ENCODE measurements around the gene BOC.

BOC gene

DNA sequence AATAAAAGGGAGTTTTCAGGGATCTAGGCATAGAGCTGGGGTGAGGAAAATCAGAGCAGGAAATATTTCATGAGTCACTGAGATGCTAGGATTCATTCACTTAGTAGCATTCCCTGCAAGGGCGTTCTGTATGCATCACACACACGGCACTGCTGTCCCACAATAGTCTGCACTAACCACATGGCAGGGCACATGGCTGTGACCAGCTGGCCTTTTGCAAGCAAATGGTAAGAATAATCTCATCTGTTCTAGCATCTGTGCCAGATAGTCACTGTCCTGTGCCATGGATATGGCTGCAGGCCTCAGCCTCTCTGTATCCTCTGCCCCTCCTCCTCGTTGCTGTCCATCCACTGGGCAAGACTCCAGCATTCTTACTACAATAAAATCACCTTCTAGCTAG is 37.8 kb downstream of the BOC start:
- Histone ChIP-seq H3K27ac (ENCODE audit: low read depth, low read length, severe bottlenecking) (no peak overlapping the region), H3K36me3 (ENCODE audit: control insufficient read depth, insufficient read depth, low read length) (peaks cover 29% of the 10 kb centered on the region), H3K4me3 (ENCODE audit: extremely low read depth, insufficient read depth, low read length, poor library complexity, severe bottlenecking) (no peak overlapping the region), H3K4me1 (ENCODE audit: control insufficient read depth, insufficient read depth, low read length, poor library complexity, severe bottlenecking) (peaks cover 7% of the 10 kb centered on the region), H3K9me3 (ENCODE audit: control insufficient read depth, low read length) (no peaks in the 10 kb centered on the region)
- 100% methylated on average over 2 of the region's 3 CpGs for WGBS, 2 experiments (ENCODE audit: insufficient coverage in 2 of 2)

DNA sequence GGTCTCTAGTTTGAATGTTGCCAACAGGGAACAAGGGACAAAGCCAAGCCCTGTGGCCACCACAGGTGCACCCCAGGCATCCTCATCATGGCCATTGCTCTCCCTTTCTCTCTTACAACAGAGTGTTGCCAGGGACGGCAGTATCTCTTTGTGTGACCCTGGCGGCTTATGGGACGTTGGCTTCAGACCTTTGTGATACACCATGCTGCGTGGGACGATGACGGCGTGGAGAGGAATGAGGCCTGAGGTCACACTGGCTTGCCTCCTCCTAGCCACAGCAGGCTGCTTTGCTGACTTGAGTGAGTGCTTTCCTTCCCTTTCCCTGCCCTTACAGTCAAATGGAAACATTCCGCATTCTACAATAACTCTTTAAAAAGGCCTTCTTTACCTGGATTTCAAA is 38.2 kb downstream of the BOC start:
- H3K27ac ChIP-seq (ENCODE audit: low read depth, low read length, severe bottlenecking): no peak overlapping the region
- H3K36me3 ChIP-seq (ENCODE audit: control insufficient read depth, insufficient read depth, low read length): peaks cover 32% of the 10 kb centered on the region
- H3K4me1 ChIP-seq (ENCODE audit: control insufficient read depth, insufficient read depth, low read length, poor library complexity, severe bottlenecking): peaks cover 7% of the 10 kb centered on the region
- H3K9me3 ChIP-seq (ENCODE audit: control insufficient read depth, low read length): no peaks in the 10 kb centered on the region
- 93 to 94% methylated on average over 5 to 7 of the region's 8 CpGs for WGBS, 2 experiments (ENCODE audit: insufficient coverage in 2 of 2)
- no peak overlapping the region for H3K4me3 ChIP-seq (ENCODE audit: extremely low read depth, insufficient read depth, low read length, poor library complexity, severe bottlenecking)

DNA sequence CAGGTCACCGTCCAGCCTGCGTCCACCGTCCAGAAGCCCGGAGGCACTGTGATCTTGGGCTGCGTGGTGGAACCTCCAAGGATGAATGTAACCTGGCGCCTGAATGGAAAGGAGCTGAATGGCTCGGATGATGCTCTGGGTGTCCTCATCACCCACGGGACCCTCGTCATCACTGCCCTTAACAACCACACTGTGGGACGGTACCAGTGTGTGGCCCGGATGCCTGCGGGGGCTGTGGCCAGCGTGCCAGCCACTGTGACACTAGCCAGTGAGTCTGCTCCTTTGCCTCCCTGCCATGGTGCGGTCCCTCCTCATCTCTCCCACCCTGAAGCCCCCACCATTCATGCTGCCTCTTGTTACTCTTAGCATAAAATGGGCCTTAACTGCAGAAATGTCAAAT is 39.2 kb downstream of the BOC start:
- H3K9me3 ChIP-seq (ENCODE audit: control insufficient read depth, low read length): no peaks in the 10 kb centered on the region
- peaks cover 7% of the 10 kb centered on the region for H3K4me1 ChIP-seq (ENCODE audit: control insufficient read depth, insufficient read depth, low read length, poor library complexity, severe bottlenecking)
- H3K27ac ChIP-seq (ENCODE audit: low read depth, low read length, severe bottlenecking): no peak overlapping the region
- 91 to 99% methylated on average over 14 of the region's 14 CpGs for WGBS, 2 experiments (ENCODE audit: insufficient coverage in 2 of 2)
- H3K4me3 ChIP-seq (ENCODE audit: extremely low read depth, insufficient read depth, low read length, poor library complexity, severe bottlenecking): no peak overlapping the region
- H3K36me3 ChIP-seq (ENCODE audit: control insufficient read depth, insufficient read depth, low read length): peaks cover 31% of the 10 kb centered on the region

- peaks cover 39% of the 10 kb centered on the region for H3K36me3 ChIP-seq (ENCODE audit: control insufficient read depth, insufficient read depth, low read length)
- 100% methylated on average over 2 of the region's 4 CpGs; no CpG with 5 or more reads in 1 of the 2 experiments for WGBS, 2 experiments (ENCODE audit: insufficient coverage in 2 of 2)
- no peak overlapping the region for H3K4me3 ChIP-seq (ENCODE audit: extremely low read depth, insufficient read depth, low read length, poor library complexity, severe bottlenecking)
- peaks cover 7% of the 10 kb centered on the region for H3K4me1 ChIP-seq (ENCODE audit: control insufficient read depth, insufficient read depth, low read length, poor library complexity, severe bottlenecking)
- H3K9me3 ChIP-seq (ENCODE audit: control insufficient read depth, low read length): no peaks in the 10 kb centered on the region
- H3K27ac ChIP-seq (ENCODE audit: low read depth, low read length, severe bottlenecking): no peak overlapping the region
Measured at GRCh38 chr3:113251817-113252216, 40.5 kb downstream of the BOC start.

- 89 to 100% methylated on average over 1 to 2 of the region's 4 CpGs for WGBS, 2 experiments (ENCODE audit: insufficient coverage in 2 of 2)
- Histone ChIP-seq H3K4me1 (ENCODE audit: control insufficient read depth, insufficient read depth, low read length, poor library complexity, severe bottlenecking) (peaks cover 7% of the 10 kb centered on the region), H3K36me3 (ENCODE audit: control insufficient read depth, insufficient read depth, low read length) (peaks cover 42% of the 10 kb centered on the region), H3K4me3 (ENCODE audit: extremely low read depth, insufficient read depth, low read length, poor library complexity, severe bottlenecking) (no peak overlapping the region), H3K27ac (ENCODE audit: low read depth, low read length, severe bottlenecking) (no peak overlapping the region), H3K9me3 (ENCODE audit: control insufficient read depth, low read length) (no peaks in the 10 kb centered on the region)
Measured at GRCh38 chr3:113252553-113252952, 41.2 kb downstream of the BOC start.

DNA sequence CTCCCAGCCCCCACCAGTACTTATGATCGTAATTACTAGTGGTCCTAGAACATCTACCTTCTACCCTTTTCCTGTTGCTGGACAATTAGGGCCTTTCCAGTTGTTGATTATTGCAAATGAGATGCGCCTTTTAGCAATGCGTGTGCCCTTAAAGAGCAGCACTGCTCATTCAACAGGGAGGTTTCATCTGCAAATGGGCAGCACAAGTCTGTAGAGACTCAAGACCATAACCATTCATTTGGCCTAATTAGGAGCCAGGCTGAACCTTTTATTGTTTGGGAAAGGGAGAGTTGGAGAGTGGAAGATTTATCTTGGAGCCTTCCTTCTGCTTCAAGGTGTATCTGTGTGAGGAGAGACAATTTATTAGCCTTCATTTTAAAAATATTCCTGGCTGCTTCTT is 42.3 kb downstream of the BOC start:
- Histone ChIP-seq H3K4me3 (ENCODE audit: extremely low read depth, insufficient read depth, low read length, poor library complexity, severe bottlenecking) (no peak overlapping the region), H3K36me3 (ENCODE audit: control insufficient read depth, insufficient read depth, low read length) (peaks cover 42% of the 10 kb centered on the region), H3K27ac (ENCODE audit: low read depth, low read length, severe bottlenecking) (no peak overlapping the region), H3K4me1 (ENCODE audit: control insufficient read depth, insufficient read depth, low read length, poor library complexity, severe bottlenecking) (peaks cover 2% of the 10 kb centered on the region), H3K9me3 (ENCODE audit: control insufficient read depth, low read length) (no peaks in the 10 kb centered on the region)
- 100% methylated on average over 1 to 3 of the region's 3 CpGs for WGBS, 2 experiments (ENCODE audit: insufficient coverage in 2 of 2)

DNA sequence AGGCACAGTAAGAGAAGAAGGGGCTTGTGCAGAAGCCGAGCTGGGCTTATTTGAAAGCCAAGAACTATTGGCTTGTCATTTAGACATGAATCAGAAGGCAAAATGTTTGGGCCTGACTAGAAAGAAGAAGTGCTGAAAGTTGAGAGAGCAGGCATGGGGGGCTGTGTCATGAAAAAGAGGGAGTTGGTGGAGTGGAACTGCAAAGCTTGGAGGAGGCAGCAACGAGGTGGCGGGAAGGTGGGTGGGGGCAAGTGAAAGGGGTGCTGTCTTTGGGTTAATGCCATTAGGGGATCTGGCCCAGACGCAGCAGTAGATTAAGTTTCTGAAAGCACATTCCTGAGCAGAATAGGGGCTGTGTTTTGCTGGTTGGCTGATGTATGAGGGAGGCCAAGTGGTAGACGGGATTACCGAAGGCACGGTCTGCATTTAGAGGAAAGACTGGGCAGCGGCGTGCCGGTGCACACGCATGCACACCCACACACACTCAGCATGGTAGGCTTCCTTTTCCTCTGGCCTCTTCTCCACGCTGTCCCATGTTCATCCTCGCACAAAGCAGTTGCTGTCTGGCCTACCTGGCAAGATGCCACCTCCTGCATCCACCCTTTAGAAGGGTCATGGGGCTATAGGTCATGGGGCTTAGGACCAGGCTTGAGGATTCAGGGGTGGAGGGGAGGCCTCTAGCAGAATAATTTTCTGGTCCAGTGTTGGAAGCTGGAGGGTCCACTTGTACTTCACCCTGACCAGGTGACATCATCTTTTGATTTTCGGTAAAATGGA is 43.0 kb downstream of the BOC start:
- Histone ChIP-seq H3K9me3 (ENCODE audit: control insufficient read depth, low read length) (no peaks in the 10 kb centered on the region), H3K36me3 (ENCODE audit: control insufficient read depth, insufficient read depth, low read length) (peaks cover 42% of the 10 kb centered on the region), H3K27ac (ENCODE audit: low read depth, low read length, severe bottlenecking) (peak overlapping the region; percentile 12), H3K4me3 (ENCODE audit: extremely low read depth, insufficient read depth, low read length, poor library complexity, severe bottlenecking) (no peak overlapping the region), H3K4me1 (ENCODE audit: control insufficient read depth, insufficient read depth, low read length, poor library complexity, severe bottlenecking) (no peaks in the 10 kb centered on the region)
- 87 to 93% methylated on average over 9 to 13 of the region's 14 CpGs for WGBS, 2 experiments (ENCODE audit: insufficient coverage in 2 of 2)

DNA sequence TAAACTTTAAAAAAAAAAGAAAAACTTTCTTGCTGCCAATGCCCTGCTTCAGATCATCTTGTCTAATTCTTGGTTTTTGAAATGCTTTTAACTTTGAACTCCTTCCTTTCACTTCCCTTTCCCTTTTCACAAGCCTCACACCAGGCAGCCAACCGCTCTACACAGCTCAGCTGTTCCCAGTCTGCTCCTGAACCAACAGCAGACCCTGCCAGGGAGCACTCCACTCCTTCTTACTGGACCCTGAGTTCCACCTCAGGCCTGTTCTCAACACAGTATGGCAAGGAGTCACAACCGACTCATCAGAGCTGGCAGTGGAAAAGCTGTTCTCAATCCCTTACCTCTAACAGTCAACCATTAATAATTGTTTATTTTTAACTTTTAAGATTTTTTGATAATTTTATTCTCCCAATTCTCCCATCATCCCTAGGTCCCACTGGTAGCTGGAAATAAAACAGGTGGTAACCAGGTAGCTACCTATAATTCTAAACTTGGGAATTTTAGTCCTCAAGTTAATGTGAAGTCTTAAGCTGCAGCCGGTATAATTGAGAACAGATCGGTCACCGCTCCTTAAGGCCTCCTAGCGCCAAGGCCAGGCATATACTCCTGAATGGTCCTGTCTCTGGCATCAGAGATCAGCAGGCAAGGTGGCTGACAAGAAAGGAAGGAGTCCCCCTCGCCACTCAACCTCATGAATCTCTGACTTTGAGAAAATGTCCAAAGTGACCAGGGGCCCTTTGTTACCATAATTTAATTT is 43.9 kb downstream of the BOC start:
- Histone ChIP-seq H3K4me1 (ENCODE audit: control insufficient read depth, insufficient read depth, low read length, poor library complexity, severe bottlenecking) (no peaks in the 10 kb centered on the region), H3K9me3 (ENCODE audit: control insufficient read depth, low read length) (no peaks in the 10 kb centered on the region), H3K27ac (ENCODE audit: low read depth, low read length, severe bottlenecking) (no peak overlapping the region), H3K36me3 (ENCODE audit: control insufficient read depth, insufficient read depth, low read length) (peaks cover 37% of the 10 kb centered on the region), H3K4me3 (ENCODE audit: extremely low read depth, insufficient read depth, low read length, poor library complexity, severe bottlenecking) (no peak overlapping the region)
- WGBS, 2 experiments (ENCODE audit: insufficient coverage in 2 of 2): 79 to 92% methylated on average over 4 to 5 of the region's 7 CpGs

GRCh38 chr3:113255854-113256615 is 44.7 kb downstream of the BOC start:
- no peak overlapping the region for H3K27ac ChIP-seq (ENCODE audit: low read depth, low read length, severe bottlenecking)
- H3K36me3 ChIP-seq (ENCODE audit: control insufficient read depth, insufficient read depth, low read length): peaks cover 29% of the 10 kb centered on the region
- WGBS, 2 experiments (ENCODE audit: insufficient coverage in 2 of 2): 86 to 98% methylated on average over 6 to 7 of the region's 7 CpGs
- H3K9me3 ChIP-seq (ENCODE audit: control insufficient read depth, low read length): no peaks in the 10 kb centered on the region
- H3K4me1 ChIP-seq (ENCODE audit: control insufficient read depth, insufficient read depth, low read length, poor library complexity, severe bottlenecking): no peaks in the 10 kb centered on the region
- no peak overlapping the region for H3K4me3 ChIP-seq (ENCODE audit: extremely low read depth, insufficient read depth, low read length, poor library complexity, severe bottlenecking)

DNA sequence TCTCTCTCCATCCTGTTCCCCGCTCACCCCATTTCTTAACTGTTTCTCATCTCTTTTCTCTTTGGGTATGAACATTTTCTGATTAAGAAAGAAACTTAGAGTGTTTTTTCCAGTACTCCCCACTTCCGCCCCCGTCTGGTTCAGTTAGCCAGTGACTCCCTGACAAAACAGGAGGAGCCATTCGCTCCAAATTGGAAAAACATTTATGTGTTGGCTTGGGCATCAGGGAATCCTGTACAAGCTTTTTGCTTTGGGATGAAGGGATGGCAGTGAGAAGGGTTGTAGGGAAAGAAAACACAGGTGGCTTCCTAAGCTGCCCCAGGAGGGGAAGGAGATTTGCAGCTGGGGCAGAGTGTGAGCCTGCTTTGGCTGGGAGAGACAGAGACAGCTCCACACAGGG is 47.0 kb downstream of the BOC start:
- WGBS, 2 experiments (ENCODE audit: insufficient coverage in 2 of 2): 92 to 100% methylated on average over 2 to 3 of the region's 4 CpGs
- no peaks in the 10 kb centered on the region for H3K9me3 ChIP-seq (ENCODE audit: control insufficient read depth, low read length)
- no peak overlapping the region for H3K4me3 ChIP-seq (ENCODE audit: extremely low read depth, insufficient read depth, low read length, poor library complexity, severe bottlenecking)
- H3K27ac ChIP-seq (ENCODE audit: low read depth, low read length, severe bottlenecking): no peak overlapping the region
- H3K36me3 ChIP-seq (ENCODE audit: control insufficient read depth, insufficient read depth, low read length): peaks cover 18% of the 10 kb centered on the region
- H3K4me1 ChIP-seq (ENCODE audit: control insufficient read depth, insufficient read depth, low read length, poor library complexity, severe bottlenecking): no peaks in the 10 kb centered on the region

Data from mesodermal cell (in vitro differentiated cells).